DND-41 (cell line): ENCODE measurements around the gene BABAM1.

Experiments
- CTCF ChIP-seq: IDR thresholded peaks from 2 replicates; pipeline ENCODE4 v1.5.1; 2012; ENCODE audit warnings: borderline replicate concordance, low read length, moderate library complexity, mild to moderate bottlenecking; ENCODE audit not compliant: poor library complexity, severe bottlenecking; ENCODE audit errors: extremely low read depth
- EZH2 ChIP-seq: IDR thresholded peaks from 3 replicates; pipeline ENCODE4 v1.6.1; 2012; ENCODE audit warnings: borderline replicate concordance, low read depth, mild to moderate bottlenecking, moderate library complexity, low read length, inconsistent platforms; ENCODE audit not compliant: severe bottlenecking

- TF ChIP-seq EZH2 (no peak), CTCF (no peak)
Observed at GRCh38 chr19:17318966-17319365, 51.7 kb downstream of the BABAM1 start.
